ENCODE data around the gene NAV3.

NAV3 gene

DNA sequence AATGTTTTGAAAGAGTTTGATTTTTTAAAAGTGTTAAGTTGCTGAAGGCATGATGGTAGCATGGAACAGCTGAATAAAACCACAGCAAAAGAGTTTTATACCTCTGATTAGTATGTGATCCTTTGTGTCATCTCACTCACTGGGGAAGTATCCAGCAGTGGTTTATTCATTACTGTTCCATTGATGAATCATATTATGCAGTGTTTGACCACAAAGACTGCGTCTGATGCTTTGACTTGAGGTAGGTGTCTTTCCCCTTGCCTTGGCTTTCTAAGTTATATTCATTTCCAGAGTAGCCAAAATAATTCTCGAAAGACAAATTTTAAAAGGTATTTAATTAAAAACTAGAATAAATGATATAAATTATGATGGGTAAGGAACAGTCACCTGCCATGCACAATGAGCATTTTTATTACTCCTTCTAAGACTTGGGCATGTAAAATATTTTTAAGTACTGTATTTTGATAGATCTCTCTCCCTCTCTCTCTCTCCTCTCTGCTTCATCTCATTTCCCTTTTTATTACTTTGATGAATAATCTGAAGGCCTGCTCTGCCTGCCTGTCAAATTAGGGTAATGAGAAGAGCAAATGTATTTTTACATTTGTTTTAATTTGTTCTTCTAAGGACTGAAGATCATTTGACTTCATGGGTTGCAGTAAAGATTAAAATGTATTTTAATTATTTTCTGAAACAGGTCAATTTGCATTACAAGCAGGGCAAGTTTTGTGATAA, 164.9 kb downstream of the NAV3 start:
- no peak for DNase-seq

DNA sequence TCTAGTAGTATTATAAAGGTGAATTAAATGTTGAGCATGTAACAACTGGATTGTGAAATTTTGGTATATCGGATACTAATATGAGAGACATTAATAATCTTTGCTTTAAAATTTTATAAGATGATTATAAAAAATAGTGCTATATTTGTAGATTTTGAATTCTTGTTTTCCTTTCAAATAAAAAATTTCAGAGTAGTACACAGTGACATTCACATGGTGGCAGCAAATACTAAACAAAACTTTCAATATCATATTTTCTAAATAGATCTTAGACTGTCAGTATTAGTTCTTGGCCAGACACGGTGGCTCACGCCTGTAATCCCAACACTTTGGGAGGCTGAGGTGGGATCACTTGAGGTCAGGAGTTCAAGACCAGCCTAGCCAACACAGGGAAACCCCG, 166.0 kb downstream of the NAV3 start:
- no peak for DNase-seq

DNA sequence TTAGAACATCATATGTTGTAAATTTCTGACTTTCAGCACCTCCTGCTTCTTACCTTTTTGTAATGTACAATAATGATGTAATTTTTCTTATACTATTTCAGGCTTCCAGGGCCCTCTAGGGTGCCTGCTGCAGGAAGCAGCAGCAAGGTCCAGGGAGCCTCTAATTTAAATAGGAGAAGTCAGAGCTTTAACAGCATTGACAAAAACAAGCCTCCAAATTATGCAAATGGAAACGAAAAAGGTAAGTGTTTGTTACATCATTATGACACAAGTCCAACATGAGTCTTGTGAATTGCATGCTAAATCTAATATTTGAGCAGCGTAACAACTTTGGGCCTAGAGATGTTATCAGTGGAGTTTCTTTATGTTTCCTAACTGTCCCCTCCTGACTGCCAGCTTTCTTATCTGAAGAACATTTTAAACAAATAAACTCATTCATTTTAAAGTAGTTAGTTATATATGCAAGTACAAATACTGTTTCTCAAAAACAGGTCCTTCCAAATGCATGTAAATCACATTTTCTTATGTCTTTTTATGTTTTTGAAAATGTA, 167.6 kb downstream of the NAV3 start:
- DNase-seq = no peak

DNA sequence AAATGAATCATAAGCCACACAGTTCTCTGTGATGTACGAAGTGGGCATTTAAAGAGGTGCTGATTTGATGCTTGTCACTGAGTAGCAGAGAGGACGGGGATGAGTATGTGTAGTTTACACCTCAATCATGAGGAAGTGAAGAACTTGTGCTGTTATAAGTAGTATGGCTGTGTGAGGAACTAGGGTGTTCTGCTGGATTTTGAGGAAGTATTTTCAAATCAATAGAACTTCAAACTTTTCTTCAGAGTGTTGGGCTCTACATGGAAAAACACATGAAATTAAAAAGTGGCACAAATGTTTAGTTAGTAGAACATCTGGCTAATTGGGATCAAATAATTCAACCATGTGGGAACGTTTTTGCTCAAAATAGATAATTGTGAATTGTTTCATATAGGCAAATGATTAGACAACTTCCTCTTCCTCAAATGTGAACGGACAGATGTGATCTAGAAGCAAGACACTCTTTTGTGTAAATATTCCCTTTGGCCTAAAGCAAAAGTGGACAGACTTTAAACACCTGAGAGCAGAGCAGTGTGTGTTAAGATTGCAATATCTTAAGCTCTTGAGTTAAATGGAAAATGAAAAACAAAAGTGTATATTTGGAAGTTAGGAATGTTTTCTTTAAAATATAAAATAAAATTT, 168.5 kb downstream of the NAV3 start:
- DNase-seq = no peak

DNA sequence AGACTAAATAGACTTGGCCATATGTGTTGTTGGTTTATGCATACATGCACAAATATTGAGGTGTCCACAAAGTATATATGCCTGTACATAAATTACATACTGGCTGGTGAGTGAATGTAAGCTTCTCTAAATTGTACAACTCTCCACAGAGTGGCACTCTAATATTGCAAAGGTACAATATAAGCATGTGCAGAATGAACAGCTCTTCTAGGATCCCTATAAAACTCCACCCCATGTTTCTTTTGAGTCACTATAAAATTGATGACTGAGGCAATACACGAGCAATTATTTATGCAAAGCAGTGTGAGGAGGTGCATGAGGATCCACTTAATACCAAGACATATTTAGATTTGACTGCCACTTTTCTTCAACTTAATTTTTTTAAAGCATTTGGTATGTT, 172.2 kb downstream of the NAV3 start:
- no peak for DNase-seq

DNA sequence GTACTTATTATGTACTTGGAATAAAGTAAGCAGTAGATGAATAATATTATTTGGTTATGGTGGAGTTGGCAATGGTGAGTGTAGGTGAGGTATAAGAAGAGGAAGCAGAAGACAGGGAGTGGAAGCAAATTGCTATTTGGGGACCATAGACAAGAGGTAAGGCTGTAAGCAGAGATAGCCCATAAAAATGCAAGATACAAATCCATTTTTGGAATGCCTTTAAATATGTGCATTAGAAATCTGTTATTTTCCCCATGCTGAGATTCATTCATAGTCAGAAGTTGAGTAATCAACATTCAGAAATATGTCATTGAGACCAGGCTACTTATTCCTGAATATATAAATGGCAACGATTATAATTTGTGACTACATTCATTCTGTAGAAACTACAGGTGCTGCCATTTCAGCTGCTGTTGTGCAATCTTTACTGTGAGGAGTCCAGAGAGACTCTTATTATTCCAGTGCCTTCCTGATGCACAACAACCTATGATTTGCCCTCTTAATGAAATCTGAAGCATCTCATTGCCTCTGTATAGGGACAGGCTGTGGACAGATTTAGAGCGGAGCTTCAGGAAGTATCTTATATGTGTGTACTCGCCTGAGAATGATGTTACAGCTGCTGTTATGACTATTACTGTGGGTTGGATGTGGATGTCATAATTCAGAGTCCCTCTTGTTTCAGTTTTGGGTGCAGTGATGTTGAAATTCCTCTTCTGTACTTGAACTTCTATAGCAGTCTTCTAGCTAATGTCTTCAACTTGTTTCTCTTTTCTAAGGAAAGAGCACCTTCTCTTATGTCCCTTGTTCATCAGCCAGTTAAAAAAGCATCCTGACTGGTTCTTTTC, 173.8 kb downstream of the NAV3 start:
- DNase-seq = no peak

DNA sequence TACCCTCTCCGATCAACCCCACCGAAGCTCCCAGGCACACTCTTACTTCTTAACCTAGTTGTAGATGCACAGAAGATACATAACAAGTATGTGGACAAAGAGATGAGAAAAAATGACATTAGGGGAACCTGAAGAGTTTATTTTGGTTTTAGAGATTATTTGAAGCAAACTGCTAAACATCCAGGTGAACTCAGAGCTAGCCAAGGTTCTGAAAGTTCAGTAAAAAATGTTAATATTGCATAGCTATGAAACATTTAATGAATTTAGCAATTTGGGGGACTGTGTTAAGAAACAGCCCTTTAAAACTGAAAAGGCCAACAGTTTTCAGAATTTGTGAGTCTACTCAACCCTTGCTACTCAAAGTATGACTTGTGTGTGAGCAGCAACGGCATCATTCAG, 174.4 kb downstream of the NAV3 start:
- no peak for DNase-seq

DNA sequence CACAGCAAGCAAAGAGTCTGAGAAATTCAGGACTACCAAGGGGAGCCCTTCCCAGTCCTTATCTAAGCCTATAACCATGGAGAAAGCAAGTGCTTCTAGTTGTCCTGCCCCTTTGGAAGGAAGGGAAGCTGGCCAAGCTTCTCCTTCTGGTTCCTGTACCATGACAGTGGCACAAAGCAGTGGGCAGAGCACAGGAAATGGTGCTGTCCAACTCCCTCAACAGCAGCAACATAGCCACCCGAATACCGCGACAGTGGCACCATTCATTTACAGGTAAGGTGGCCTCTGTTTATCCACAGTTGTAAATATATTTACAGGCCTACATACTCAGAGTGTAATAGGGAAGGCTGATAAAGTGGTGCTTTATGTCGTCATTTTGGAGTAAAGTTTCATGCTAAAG, 176.5 kb downstream of the NAV3 start:
- no peak for DNase-seq

DNA sequence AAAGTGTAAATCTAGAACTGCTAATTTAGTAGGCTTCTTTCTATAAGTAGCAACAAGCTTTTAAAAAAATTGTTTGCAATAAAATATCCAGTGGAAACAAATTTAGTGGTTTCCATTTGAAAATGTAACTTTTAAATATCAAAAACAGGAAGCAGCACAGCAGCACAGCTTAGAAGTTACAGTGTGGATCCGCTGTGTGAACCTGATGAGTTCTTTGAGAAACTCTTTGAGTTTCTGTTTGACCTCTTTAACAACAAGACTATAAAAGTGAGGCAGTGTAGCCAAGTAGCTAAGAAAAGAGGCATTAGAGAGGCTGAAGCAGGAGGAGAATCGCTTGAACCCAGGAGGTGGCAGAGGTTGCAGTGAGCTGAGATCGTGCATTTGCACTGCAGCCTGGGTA, 178.3 kb downstream of the NAV3 start:
- no peak for DNase-seq

DNA sequence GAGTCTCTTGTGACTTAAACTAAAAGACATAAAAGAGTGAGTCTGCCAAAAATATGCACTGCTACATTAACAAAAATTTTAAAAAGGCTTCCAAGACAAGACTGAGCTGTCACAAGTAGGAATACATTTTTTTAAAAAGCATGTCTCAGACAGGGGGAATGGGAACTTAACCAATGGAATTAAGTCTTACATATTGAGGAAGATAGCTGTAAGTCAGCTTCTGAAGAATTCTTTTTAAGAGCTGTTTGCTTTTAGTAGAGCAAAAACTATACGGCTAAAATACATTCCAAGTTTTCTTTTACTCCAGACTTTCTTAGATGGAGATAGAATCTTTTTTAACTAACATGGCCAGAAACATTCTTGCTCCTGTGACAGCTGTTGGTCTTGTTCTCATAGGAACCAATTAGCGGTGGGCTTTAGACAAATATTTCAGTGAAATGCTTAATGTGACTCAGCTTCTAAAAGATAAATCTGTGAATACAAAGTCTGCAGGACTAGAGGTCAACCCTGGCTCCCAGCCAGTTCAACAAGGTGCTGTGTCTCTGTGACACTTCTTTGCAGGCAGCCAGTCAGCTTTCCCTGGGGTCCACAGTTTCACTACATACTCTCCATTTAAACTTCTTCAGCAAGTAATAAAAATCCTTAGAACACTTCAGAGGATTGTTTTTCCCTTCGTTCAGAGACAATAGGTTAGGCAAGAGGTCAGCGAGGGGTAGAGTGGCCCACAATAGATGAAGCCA, 187.6 kb downstream of the NAV3 start:
- DNase-seq = no peak

DNA sequence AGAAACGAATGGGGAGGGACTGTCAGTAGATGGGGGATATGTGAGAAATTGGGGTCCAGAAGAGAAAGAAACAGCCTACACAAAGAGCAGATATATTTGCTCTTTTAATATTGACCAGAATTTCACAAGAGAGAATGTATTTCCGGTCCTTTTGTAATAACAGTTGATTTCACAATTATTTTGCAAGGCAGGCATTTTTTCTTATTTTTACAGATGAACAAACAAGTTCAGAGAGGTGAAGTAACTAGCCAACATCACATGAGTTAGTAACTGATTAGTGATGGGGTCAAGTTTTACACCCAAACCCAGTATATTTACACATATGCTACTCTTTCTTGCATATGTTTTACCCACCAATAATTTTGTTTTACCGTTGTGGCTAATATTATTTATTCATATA, 188.2 kb downstream of the NAV3 start:
- DNase-seq = no peak

DNA sequence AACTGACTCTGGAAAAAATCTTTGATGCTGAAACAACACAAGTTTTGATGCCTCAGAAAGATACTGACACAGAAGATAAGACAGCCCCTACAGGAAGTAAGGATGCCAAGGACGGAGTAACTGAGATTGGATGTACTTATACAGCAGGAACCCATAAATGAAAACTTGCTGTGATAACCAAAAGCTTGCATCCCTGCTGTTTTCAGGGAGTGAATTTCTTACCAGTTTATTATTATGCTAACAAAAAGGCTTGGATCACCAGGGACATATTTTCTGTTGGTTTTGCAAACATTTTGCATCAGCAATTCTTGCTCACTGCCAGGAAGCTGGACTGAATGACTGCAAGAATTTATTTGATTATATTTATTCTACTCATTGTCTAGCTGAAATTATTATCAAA, 197.7 kb downstream of the NAV3 start:
- no peak for DNase-seq

DNA sequence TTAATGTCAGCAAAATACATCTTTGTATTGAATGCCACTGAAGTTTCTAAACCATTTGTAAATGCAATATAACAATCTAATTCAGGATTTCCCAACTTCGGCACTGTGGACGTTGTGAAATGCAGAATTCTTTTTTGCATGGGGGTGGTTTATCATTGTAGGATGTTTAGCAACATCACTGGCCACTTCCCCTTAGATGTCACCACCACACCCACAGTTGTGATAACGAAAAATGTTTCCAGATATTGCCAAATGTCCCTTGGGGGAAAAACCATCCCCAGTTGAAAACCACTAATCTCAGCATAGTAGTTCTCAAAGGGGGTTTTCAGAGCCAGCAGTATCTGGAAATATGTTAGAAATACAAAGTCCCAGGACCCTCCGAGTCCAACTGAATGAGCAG, 203.3 kb downstream of the NAV3 start:
- DNase-seq = no peak

DNA sequence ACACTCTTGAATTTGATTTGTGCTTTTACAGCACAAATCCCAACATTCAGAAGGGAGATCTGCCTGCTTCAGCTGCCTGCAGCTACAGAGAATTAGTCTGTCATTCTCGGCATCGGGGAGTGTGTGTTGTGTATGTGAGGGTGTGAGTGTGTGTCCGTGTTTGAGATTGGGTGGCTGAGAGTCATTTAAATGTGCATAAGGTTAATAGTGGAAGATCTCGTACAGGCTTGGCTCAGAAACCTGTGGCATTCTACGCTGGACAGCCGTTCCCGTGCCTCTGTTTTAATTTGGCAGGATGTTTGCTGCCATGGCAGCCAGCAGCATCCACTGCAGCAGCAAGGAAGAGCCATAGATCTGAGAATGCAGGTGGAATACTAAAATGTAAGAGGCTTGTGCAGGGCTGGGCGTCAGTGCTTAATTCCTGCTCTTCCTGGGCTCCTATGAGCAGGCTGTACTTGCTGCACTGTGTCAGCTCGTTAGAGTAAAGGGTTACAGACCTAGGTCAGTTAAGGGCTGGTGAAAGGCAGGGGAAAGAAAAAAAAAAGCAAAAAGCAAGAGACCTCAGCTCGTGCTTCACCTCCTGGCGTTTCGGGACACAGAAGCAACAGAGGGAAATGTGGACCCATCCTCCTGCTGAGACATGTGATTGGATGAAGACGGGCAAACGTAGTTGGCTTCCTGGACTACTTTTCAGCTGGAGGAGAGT, 205.4 kb downstream of the NAV3 start:
- no peak for DNase-seq

DNA sequence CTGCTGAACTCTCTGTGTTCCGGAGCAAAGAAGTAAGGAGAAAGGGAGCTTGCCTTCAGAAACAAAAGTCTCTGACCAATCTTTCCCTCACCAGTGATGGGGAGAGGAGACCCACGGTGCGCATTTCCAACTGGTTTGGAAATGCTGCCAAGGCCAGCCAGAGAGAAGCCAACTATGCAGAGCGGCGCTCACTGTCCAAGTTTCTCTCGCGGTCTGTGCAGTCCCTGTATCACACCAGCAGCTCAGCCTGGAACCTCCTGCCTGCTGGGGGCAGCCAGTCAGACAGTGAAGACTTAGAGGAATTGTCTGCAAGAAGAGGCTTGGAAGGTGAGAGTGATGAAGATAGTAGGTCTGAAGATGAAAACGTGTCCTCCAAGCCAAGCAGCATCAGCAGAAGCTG, 206.2 kb downstream of the NAV3 start:
- DNase-seq = no peak

DNA sequence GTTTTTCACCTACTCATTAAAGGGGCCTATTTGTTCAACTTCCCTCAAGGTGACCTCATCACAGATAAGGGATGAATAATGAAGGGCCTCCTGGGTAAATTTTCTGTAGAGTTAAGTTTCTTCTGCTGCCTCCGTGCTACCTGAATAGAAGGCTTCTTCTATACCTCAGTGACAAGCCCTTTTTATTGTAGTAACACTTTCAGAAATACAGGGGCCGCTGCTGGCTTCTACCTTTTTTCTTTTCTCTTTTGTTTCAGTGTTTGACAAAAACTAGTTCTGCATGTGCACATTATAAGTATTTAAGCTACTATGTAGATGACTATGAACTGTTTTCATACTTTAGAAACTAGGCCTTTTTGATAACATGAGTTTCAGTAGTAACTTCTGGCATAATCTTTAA, 207.0 kb downstream of the NAV3 start:
- DNase-seq = no peak

DNA sequence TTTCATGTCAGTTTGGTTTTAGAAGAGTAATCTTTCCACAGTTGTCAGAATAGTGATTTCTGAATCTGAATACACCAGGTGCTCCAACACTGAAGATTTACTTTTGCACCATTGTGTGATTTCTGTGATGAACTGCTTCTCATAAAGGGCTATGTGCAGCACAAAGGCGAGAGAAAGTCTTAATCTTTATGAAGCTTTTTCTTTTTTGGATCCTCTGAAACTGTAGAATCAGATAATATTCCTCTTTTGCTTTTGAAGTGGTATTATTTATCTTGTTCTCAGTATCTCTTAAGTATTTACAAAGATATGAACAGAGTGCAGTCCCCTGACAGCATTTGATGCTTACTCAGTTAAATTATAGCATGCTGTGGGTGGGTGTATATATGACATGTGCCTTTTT, 207.8 kb downstream of the NAV3 start:
- DNase-seq = no peak

DNA sequence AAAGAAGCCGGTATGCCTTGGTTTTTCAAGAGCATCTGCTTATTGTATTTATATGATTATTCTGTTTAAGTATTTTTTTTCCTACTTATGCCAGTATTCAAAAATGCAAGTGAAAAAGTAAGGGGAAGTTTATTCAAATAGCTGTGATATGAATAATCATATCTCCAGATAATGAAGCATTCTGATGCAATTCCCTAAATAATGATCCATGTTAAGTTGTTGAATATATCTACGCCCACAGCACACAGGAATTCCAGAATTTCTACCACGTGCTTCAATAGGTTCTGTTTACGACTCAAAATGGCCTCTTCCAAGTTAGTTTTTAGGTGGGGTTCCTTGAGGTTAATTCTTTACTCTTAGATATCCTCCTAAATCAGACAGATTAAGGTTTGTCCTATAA, 208.3 kb downstream of the NAV3 start:
- no peak for DNase-seq

DNA sequence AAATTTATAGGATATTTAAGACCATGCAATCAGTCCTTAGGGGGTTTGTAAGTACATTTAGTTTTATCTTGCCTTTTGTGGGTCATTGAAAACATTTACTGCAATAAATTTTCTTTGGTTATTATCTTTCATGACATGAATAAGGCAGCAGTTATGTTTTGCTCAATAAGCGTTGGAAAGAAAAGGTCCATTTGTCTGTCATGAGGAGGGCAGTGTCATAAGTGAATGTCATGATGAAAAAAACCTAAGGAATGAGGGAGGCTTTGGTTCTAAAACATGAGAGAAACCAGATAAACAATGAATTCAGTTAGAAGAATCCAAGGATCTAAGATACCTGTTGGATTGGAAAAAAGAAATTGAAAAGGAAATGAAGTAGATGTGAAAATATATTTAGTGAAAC, 209.4 kb downstream of the NAV3 start:
- no peak for DNase-seq

DNA sequence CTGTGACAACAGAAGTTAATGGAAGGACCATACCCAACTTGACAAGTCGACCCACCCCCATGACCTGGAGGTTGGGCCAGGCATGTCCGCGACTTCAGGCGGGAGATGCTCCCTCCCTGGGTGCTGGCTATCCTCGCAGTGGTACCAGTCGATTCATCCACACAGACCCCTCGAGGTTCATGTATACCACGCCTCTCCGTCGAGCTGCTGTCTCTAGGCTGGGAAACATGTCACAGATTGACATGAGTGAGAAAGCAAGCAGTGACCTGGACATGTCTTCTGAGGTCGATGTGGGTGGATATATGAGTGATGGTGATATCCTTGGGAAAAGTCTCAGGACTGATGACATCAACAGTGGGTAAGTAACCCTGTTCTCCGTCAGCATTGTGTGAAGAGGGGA, 220.1 kb downstream of the NAV3 start:
- no peak for DNase-seq

DNA sequence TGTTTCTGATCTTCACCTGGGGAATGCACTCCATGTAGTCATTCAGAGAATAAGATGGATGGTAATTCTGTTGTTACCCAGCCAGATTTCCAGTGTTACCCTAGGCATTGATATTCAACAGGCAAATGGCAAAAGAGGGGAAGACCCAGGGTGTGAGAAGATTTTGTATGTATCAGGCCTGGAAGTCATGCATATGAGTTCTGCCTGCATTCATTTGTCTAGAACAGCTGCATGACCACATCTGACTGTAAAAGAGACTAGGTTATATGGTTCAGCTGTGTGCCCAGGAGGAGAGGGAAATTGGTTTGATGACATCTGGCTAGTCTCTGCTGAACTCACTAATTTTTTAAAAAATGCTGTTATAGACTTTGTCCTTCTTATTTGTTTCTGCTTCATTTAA, 224.9 kb downstream of the NAV3 start:
- DNase-seq = no peak

DNA sequence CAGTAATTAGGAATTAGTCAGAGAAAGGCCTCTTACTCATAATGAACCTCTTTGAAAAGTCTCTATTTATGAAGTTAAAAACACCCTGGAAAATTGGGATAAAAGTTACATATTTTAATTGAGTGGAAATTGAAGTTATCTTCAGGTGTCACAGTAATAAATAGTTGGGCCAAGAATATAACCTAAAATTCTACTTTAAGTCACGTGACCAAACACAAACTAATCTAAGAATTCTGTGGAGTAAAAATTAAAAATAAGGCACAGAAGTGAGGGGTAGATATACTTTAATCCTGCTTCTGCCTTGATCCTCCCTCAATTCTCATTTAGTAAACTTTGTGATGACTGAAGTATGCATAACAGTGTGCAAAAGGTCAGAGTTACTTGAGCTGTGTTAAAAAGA, 226.4 kb downstream of the NAV3 start:
- no peak for DNase-seq
